Activated naive CD4-positive, alpha-beta T cell (primary cell): Measurements from ENCODE around the gene SET.
A peak's percentile ranks its signal among the peaks of the same experiment; 100 is the strongest.
"Not testable (repeated sequence)": the region's sequence is repeated elsewhere in the genome, so short reads cannot be mapped to it uniquely, and the experiment has no call there.

ENCODE experiments used
- DNase-seq, 4 experiments: peaks; one replicate each; lab custom pipeline; 2025; lab: John Stamatoyannopoulos, UW

SET gene, protein sequence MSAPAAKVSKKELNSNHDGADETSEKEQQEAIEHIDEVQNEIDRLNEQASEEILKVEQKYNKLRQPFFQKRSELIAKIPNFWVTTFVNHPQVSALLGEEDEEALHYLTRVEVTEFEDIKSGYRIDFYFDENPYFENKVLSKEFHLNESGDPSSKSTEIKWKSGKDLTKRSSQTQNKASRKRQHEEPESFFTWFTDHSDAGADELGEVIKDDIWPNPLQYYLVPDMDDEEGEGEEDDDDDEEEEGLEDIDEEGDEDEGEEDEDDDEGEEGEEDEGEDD

DNA sequence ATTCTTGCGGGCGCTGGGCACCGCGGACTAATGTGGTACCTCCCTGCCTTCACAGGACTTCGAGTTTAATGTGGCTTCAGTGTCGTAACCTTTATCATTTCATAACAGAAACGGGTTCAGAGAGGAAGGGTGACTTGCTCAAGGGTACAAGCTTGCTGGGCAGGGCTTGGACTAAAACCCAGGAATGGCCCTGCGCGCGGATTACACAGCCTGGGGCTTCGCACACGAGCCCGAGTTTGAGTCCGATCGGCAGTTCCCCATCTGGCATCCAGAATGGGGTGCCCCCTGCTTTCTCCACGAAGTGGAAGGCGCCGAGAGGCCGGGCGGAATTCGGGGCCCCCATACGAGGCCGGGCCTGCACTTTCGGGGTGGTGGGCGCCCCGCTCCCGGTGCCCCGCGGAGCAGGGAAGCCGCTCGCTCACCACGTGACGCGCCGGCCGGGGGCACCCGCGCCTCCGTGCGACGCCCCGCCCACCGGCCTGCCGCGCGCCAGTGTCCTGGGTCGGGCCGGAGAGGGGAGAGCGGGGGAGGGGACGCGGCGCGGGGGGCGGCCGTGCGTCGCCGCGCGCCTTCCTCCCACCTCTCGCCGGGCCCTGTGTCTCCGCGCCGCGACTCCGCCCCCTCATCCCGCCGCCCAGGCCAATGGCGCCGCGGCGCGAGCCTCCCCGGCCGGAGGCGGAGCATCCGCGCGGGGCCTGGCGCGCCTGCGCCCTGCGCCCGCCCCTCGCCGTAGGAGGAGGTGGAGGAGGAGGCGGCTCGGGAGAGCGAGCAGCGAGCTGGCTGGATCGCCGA is at the start of gene SET:
TSS of gene SET (plus strand) at position 722 of the 792 bp plus-strand sequence. CDS start 361 bp downstream, outside the sequence.
- DNase-seq, result peak; percentile 73 to 89 (median 75)

DNA sequence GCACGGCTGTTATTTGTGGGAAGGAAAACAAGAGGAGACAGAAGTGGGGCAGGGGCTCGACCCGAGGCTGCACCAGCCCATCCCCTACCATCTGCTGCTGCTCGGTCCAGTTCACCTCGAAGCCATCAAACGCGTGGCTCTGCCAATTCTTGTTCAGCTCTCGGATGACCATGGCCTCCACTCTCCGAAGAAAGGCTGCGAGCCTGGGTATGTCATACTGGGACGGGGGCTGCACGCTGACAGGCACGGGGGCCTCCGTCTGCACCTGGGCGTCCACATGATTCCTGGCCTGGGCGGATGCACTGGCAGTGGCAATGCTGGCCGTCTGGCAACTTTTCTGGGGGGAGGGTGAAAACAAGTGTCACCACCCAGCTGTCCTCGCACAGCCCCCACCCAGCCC is 48.4 kb upstream of the SET start:
- DNase-seq, result no peak

DNA sequence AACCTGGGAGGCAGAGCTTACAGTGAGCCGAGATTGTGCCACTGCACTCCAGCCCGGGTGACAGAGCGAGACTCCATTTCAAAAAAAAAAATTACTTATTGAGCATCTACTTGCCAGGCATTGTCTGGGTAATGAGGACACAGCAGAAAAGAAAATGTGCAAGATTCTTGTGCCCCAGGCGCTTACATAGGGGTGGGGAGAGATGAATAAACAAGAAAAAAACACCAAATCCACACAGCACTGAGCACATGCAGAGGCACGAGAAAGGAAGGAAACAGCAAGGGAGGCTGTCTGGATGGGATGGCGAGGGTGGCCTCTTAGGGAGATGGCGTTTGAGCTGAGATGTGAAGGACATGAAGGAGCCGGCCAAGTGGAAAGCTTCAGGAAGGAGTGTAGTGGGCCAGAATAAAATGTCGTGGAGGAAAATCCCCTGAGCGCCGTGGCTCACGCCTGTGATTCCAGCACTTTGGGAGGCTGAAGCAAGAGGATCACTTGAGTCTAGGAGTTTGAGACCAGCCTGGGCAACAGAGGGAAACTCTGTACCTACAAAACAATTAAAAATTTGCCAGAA is 46.3 kb upstream of the SET start:
- no peak for DNase-seq

DNA sequence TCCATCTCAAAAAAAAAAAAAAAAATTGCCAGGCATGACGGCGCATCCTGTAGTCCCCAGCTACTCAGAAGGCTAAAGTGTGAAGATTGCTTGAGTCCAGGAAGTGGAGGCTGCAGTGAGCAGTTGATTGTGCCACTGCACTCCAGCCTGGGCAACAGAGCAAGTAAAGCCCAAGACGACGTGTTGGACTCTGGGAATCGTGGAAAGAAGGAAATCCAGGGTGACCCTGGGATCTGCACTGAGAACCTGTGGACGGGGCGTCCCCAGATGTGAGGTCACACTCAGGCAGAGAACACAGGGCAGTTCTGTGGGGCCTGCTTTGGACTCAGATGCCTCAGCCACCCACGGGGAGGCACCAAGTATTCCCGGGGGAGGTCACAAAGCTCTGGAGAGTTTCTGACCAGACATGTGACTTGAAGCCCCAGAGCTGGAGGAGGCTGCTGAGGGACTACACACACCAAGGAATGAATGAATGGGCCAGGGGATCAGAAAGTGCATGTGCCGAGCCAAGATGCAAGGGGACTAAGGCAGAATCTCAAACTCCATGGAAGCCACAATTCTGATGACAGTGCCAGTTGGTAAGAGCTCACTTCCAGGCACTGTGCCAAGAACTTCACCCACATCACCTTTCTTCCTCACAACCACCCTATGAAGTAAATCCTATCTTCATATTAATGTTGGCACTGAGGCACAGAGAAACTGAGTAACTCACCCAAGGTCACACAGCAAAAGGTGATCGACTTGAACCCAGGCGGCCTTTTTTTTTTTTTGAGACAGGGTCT is 45.3 kb upstream of the SET start:
- DNase-seq, result no peak

DNA sequence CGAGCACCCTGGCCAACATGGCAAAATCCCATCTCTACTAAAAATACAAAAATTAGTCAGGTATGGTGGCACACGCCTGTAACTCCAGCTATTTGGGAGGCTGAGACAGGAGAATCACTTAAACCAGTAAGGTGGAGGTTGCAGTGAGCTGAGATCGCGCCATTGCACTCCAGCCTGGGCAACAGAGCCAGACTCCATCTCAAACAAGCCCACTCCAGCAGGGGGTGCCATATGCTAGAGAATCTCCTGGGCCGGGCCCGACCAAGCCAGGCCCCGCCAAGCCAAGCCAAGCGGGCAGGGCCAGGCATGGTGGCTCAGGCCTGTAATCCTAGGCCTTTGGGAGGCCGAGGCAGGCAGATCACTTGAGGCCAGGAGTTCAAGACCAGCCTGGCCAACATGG is 40.8 kb upstream of the SET start:
- peak; percentile 13 to 68 (median 44) for DNase-seq

DNA sequence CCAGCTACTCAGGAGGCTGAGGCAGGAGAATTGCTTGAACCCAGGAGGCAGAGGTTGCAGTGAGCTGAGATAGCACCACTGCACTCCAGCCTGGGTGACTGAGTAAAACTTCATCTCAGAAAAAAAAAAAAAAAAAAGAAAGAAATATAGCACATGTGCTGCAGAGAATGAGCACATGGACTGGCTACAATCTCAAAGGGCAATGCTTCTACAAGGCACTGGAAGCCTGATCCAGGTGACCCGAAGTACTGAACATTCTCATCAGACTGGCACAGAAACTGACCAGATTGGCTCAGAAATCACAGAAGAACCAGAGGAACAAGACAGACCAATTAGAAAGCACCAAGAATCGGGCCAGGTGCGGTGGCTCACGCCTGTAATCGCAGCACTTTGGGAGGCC is 37.2 kb upstream of the SET start:
- no peak for DNase-seq

DNA sequence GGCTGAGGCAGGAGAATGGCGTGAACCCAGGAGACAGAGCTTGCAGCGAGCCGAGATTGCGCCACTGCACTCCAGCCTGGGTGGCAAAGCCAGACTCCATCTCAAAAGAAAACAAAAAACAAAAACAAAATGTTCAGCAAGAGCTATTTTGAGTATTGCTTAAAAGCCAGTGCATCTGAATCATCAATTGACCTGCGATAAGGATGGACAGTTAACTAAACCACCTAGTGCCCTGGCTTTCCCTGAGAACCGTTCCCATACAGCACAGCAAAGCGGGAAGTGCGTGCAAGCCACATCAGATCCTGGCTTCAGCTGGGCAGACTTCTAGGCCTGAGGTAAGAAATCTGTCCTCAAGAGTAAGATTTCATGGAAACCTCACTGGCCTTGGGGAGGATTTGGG is 35.1 kb upstream of the SET start:
- no peak for DNase-seq

DNA sequence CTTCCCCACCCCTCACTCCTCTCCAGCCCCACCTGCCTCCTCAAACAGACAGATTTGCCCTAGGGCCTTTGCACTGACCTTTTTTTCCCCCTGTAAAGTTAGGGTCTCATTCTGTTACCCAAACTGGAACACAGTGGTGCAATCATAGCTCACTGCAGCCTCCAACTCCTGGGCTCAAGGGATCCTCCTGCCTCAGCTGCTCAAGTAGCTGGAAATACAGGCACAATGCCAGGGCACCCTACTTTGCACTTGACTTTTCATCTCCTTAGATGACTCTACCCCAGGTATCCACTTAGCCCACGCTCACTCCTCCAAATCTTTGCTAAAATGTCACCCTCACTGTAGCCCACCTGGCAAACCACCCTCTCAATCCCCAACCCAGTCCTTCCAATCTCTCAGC is 34.5 kb upstream of the SET start:
- no peak for DNase-seq

DNA sequence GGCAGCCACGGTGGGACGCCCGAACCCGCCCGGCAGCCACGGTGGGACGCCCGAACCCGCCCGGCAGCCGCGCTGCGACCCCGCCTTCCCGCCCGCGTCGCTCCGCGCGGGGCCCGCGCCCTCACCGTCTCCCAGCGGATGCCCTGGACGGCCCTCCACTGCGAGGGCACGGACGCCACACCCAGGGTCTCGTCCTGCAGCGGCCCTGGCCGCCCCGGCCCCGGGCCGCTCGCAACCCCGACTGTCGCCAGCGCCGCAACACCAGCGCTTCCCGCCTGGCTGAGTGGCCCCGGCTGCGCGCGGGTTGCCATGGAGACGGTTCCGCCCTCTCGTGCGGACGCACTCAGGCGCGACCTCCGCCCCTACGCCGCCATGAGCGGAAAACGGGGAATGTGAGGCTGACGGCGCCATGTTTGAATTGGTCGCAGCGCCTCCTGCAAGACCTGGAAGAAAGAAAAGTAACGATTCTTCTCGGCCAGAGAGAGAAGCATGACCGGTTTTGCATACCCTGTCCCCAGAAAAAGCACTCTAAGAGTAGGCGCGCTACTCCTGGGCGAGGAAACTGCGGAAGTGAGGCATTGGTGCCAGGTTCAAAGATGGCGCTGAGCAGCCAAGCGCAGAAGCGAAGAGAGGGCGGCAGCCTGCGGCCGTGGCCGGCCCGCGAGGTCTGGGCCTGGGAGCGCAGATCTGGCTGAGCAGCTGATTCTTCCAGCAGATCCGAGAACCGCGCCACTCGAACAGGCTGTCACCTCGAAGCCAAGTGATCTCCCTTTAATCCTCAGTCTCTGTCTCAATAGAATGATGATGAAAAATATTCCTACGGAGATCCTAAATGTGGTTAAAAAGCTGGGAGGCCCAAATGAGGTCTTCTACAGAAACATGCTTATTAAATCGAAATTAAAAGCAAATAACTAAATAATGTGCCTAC is 32.3 kb upstream of the SET start, which contains the start of gene DYNC2I2:
TSS of gene DYNC2I2 (minus strand) at position 432 of the 928 bp plus-strand sequence. CDS start at position 311, 121 bp downstream.
- peak; percentile 84 to 97 (median 92) for DNase-seq

DNA sequence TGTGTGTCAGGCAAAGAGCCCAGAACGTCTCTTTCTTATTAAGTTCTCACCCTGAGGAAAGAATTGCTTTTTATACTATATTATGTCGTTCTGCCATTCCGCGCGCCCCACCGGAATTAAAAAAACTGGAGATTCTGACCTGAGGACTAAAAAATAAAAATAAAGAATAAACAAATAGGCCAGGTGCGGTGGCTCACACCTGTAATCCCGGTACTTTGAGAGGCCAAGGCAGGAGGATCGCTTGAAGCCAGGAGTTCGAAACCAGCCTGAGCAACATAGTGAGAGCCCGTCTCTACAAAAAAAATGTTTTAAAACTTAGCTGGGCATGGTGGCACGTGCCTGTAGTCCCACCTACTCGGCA is 31.7 kb upstream of the SET start:
- no peak for DNase-seq

DNA sequence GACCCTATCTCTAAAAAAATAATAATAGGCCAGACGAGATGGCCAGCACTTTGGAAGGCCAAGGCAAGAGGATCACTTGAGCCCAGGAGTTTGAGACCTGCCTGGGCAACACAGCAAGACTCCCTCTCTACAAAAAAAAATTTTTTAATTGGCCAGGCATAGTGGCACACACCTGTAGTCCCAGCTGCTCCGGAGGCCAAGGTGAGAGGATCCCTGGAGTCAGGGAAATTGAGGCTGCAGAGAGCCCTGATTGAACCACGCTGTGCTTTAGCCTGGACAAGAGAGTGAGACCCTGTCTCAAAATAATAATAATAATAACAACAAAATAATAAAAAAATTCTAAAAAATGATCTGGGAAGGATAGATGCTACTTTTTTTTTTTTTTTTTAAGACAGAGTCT is 31.2 kb upstream of the SET start:
- no peak for DNase-seq

DNA sequence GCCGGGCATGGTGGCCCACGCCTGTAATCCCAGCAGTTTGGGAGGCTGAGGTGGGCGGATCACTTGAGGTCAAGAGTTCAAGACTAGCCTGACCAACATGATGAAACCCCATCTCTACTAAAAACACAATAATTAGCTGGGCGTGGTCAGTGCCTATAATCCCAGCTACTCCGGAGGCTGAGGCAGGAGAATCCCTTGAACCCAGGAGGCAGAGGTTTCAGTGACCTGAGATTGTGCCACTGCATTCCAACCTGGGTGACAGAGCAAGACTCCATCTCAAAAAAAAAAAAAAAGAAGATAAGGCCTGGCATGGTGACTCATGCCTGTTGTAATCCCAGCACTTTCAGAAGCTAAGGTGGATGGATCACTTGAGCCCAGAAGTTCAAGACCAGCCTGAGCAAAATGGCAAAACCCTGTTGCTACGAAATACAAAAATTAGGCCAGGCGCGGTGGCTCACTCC is 22.5 kb upstream of the SET start:
- not testable (repeated sequence) for DNase-seq

DNA sequence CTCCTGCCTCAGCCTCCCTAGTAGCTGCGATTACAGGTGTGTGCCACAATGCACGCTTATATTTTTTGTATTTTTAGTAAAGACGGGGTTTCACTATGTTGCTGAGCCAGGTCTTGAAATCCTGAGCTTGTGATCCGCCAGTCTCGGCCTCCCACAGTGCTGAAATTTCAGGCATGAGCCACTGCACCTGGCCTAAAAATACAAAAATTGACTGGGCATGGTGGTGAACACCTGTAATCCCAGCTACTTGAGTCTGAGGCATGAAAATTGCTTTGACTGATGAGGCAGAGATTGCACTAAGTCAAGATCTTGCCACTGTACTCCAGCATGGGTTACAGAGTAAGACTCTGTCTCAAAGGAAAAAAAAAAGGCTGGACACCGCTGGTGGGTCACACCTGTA is 19.2 kb upstream of the SET start:
- no peak for DNase-seq

DNA sequence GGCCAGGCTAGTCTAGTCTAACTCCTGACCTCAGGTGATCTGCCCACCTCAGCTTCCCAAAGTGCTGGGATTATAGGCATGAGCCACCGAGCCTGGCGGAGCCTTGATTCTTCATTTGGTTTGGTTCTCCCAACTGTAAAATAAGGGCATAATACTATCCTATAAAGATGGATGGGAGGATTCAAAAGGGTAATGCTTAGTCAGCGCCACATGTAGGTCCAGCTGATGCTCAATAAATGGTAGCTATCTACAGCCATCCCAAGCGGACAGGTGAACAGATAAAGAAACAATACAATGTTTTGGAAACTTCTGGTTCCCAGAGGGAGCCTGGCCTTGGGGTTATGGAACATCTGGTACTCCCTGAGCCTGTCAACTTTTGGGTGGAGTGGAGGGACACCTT is 13.6 kb upstream of the SET start:
- no peak for DNase-seq

DNA sequence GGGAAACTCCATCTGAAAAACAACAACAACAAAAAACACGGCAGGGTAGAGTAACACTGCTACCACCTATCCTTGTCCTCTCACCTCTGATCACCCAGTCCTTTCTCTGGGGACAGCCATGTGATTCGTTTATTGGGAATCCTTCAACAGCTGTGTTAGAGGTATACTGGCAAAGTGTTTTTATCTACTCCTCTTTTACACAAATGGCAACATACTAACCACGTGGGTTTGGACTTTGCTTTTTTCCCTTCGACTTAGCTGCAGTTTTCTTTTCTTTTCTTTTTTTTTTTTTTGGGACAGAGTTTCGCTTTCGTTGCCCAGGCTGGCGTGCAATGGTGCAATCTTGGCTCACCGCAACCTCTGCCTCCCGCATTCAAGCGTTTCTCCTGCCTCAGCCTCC is 11.2 kb upstream of the SET start:
- no peak for DNase-seq

DNA sequence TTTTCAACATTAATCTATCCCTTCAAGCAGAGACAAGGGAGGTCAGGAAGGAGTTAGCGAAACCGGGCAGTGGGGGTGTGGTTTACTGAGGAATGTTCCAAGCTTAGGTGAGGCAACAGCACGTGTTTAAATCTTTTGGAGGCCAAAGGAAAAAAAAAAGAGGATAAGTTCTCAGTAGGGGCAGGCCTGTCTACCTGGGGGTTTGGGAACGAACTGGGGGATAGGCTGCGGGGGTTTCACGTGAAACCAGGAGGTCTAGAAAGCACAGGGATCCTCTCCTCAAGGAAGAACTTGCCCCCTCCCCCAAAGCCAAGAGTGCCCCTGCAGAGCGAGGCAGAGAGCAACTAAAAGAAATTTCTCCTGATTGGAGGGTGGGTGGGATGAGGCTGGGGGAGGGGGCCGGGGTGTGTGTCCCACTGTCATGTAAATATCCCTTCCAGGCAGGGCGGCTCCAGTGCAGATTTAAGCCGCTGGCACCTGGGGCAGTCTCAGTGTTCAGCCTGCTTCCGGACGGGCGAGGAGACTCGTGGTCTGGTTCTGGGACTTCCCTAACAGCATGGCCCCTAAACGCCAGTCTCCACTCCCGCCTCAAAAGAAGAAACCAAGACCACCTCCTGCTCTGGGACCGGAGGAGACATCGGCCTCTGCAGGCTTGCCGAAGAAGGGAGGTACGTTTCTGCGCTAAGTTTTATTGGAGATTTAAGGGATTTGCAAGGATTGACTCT is 5.5 kb upstream of the SET start:
- no peak for DNase-seq

DNA sequence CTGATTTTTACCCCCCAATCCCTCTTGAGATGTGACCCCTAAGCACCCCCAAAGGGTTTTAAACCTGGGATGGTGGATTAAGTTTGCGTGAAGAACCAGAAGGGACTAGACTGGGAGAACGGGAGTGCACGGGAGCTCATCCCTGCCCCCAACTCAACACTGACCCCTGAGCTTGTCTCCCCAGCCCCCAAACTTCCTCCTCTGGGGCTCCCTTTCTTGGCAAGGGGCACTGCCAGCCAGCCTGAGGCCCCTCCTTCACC is 5.0 kb upstream of the SET start:
- DNase-seq, result no peak

DNA sequence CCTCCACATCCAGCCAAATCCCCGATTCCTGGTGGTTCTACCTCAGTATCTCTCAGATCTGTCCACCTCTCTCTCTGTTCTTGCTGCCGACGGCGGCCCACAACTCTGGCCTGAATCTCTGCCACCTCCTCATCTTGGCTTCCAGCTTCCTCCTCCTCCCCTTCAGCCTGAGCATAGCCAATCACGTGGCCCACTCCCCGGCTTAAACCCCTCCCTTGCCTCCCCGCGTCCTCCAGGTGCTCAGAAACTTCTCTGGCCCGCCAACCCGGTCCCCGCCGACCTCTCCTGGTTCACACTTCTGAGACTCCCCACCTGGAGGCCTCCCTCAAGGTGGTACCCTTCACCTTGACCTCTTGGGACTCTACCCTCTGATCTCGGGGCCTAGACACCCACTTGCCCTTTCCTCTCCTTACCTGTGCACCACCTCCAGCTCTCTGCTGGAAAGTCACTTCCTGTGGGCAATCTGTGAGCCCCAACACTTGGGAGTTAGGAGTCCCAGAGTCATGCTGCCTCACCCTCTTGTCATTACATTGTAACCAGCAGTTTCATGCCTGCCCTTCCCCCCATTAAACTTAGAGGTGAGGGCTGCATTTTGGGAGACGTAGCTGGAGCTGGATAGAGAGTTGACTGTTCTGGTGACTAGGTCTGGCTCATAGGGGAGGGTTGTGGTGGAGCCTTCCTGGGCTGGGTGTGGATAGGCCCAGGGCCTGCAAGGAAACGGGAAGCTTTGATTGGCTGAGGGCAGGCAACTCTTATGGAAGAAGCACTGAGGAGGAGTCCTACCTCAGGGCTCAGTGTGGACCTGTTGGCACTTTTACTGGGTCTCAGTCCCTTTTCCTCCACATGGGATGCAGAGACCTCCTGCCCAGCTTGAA is 4.5 kb upstream of the SET start:
- peak; percentile 37 to 64 (median 44) for DNase-seq

DNA sequence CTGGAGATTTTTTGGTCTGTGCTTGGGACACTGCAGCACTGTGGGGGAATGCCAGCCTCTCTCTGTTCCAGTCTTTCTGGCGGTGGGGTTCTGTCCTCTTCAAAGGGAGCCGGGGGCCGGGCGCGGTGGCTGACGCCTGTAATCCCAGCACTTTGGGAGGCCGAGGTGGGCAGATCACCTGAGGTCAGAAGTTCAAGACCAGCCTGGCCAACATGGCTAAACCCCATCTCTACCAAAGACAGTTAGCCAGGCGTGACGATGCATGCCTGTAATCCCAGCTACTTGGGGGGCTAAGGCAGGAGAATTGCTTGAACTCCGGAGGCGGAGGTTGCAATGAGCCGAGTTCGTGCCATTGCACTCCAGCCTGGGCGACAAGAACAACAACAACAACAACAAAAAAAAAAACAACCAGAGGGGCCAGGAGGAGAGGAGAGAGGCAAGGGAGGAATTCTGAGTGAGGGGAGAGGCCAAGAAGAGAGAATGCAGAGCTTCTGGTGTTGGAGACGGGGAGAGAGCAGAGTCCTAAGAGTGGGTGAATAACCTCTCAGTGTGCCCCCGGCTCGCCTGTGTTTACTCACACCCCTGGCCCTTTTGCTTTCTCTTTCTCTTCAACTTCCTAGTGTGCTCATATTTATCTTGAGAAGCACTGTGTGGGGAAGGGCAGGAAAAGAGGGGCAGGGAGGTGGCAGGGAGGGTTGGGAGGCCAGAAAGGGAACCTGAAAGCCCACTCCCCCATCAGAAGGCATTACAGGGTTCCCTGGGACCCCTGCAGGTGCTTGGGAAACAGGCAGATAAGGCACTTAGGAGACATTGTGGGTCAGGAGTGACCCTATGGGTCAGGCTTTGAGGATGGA is 3.2 kb upstream of the SET start:
- DNase-seq, result peak in 1 of 4 experiments; percentile 15
